K562 (cell line): ENCODE data around the gene B3GNT9. TPM values are rescaled to one million over a fixed set of nuclear protein-coding genes. Genes with fewer than 3 reads are reported as not detected.

Experiments used
- CCNT2 ChIP-seq: IDR thresholded peaks from 2 replicates; pipeline ENCODE4 v1.6.1; 2011; ENCODE audit warnings: borderline replicate concordance, low read depth, mild to moderate bottlenecking, moderate library complexity, mixed read lengths, low read length; ENCODE audit not compliant: insufficient read length; ENCODE audit errors: extremely low read depth
- CREB1 ChIP-seq, 2 experiments: sonication (generic) in 1 of 2; formaldehyde crosslinking in 1 of 2; IDR thresholded peaks; 2 replicates each; pipeline versions ENCODE4 v1.6.1 to v1.8.0; 2012 to 2022; ENCODE audit warnings: inconsistent platforms in 1 of 2, mild to moderate bottlenecking in 1 of 2, missing genetic modification reagents in 1 of 2, moderate library complexity in 1 of 2
- CXXC5 ChIP-seq: fragments of 250-450 bp; sonication (Bioruptor Pico); IDR thresholded peaks from 2 replicates; pipeline ENCODE4 v1.8.0; 2022; ENCODE audit warnings: inconsistent platforms, mild to moderate bottlenecking, moderate library complexity
- ERF ChIP-seq: fragments of 450-650 bp; formaldehyde crosslinking; IDR thresholded peaks from 2 replicates; pipeline ENCODE4 v1.4.0; 2020; ENCODE audit warnings: mild to moderate bottlenecking, mixed read lengths
- FOXJ2 ChIP-seq: fragments of 200-800 bp; sonication (Bioruptor generic); IDR thresholded peaks from 2 replicates; pipeline ENCODE4 v1.6.1; 2016; ENCODE audit warnings: missing genetic modification characterization, missing compliant biosample characterization
- GABPB1 ChIP-seq: sonication (generic); formaldehyde crosslinking; IDR thresholded peaks from 2 replicates; pipeline ENCODE4 v1.8.0; 2022; ENCODE audit warnings: mild to moderate bottlenecking, missing genetic modification reagents
- GTF2F1 ChIP-seq: IDR thresholded peaks from 2 replicates; pipeline ENCODE4 v1.6.1; 2011; ENCODE audit warnings: low read depth, low read length, improper control_type of control experiment
- HDAC6 ChIP-seq: IDR thresholded peaks from 2 replicates; pipeline ENCODE4 v1.6.1; 2012; ENCODE audit warnings: low read depth, mild to moderate bottlenecking, control low read depth, inconsistent platforms, low read length, moderate library complexity
- MYC ChIP-seq, 2 experiments: fragments of 250-450 bp in 1 of 2; sonication (Bioruptor Pico) in 1 of 2; IDR thresholded peaks; 2 replicates each; pipeline versions ENCODE4 v1.5.1 to v1.6.1; 2012 to 2021; ENCODE audit warnings: low read depth in 2 of 2, borderline replicate concordance in 1 of 2, improper control_type of control experiment in 1 of 2, low read length in 1 of 2, mild to moderate bottlenecking in 1 of 2, moderate library complexity in 1 of 2
- NCOA4 ChIP-seq: fragments of 450-650 bp; IDR thresholded peaks from 2 replicates; pipeline ENCODE4 v1.6.1; 2018; ENCODE audit warnings: mild to moderate bottlenecking; ENCODE audit not compliant: partially characterized antibody
- NFYB ChIP-seq: IDR thresholded peaks from 2 replicates; pipeline ENCODE4 v1.6.1; 2011; ENCODE audit warnings: mild to moderate bottlenecking, moderate library complexity; ENCODE audit not compliant: insufficient read length; ENCODE audit errors: extremely low read depth
- POLR2A ChIP-seq: fragments of 450-650 bp; conservative IDR thresholded peaks from 2 replicates; pipeline ENCODE4 v1.6.1; 2016
- POLR2B ChIP-seq: fragments of 450-650 bp; IDR thresholded peaks from 2 replicates; pipeline ENCODE4 v1.6.1; 2018; ENCODE audit warnings: low read depth; ENCODE audit not compliant: partially characterized antibody
- RBFOX2 ChIP-seq: fragments of 200-400 bp; formaldehyde crosslinking; IDR thresholded peaks from 2 replicates; pipeline ENCODE4 v1.6.1; 2017; ENCODE audit warnings: low read depth, mild to moderate bottlenecking, low read length, moderate library complexity
- ZNF124 ChIP-seq: sonication (generic); formaldehyde crosslinking; IDR thresholded peaks from 2 replicates; pipeline ENCODE4 v1.8.1; 2022; ENCODE audit warnings: missing genetic modification reagents
- ZNF175 ChIP-seq: fragments of 200-800 bp; sonication (Bioruptor generic); IDR thresholded peaks from 2 replicates; pipeline ENCODE4 v1.6.1; 2016; ENCODE audit warnings: low read depth, mild to moderate bottlenecking, missing genetic modification characterization, missing compliant biosample characterization
- ZNF668 ChIP-seq: fragments of 250-450 bp; sonication (Bioruptor Pico); IDR thresholded peaks from 2 replicates; pipeline ENCODE4 v1.8.0; 2022; ENCODE audit warnings: mild to moderate bottlenecking, inconsistent platforms
- polyA plus RNA-seq, 8 experiments: library from polyadenylated mRNA; depleted of rRNA in 4 of 8; stranded (reverse) in 5 of 8; unstranded in 3 of 8; fragments of >200 nt; fragmentation: Nextera tagmentation in 2 of 8; fragmentation: Illumina TruSeq in 1 of 8; extraction: Ambion mirVana in 2 of 8; extraction: Trizol in 1 of 8; gene quantifications; 2 replicates each; pipeline versions ENCODE4 v1.2.1 to v1.2.3, GENCODE V29; 2011 to 2014; ENCODE audit warnings: inconsistent platforms in 1 of 8, missing spikeins in 1 of 8
- total RNA-seq, 7 experiments: library from RNA; depleted of rRNA in 6 of 7; stranded (reverse); fragments of >200 nt in 6 of 7; fragmentation: Illumina TruSeq in 2 of 7; extraction: Trizol in 2 of 7; gene quantifications; 2 replicates each; pipeline versions ENCODE4 v1.2.1 to v1.2.3, GENCODE V29; 2011 to 2021; ENCODE audit warnings: low replicate concordance in 1 of 7
- TF ChIP-seq, protein P1 (sequence below): fragments of 150-350 bp; IDR thresholded peaks from 2 replicates; pipeline ENCODE4 v1.6.1; 2014; ENCODE audit warnings: low read depth, mild to moderate bottlenecking, low read length, borderline replicate concordance
- TF ChIP-seq, protein P2 (sequence below): fragments of 250-450 bp; sonication (Bioruptor Pico); IDR thresholded peaks from 2 replicates; pipeline ENCODE4 v1.4.0; 2020; ENCODE audit warnings: mild to moderate bottlenecking
- TF ChIP-seq, protein P3 (sequence below), 2 experiments: IDR thresholded peaks; 2 replicates each; pipeline ENCODE4 v1.6.1; 2011; ENCODE audit warnings: borderline replicate concordance in 1 of 2, control low read depth in 1 of 2, low read depth in 1 of 2, low read length in 1 of 2, mild to moderate bottlenecking in 1 of 2, mixed read lengths in 1 of 2, moderate library complexity in 1 of 2; ENCODE audit not compliant: insufficient read depth in 1 of 2, insufficient read length in 1 of 2, poor library complexity in 1 of 2, severe bottlenecking in 1 of 2; ENCODE audit errors: extremely low read depth in 1 of 2

Gene B3GNT9
- total and polyA plus RNA-seq, 9 of the 15 experiments (the other 6 are each of a cell fraction or from before 2014, with no cell fraction given) = 0.01 to 1.8 (median 1.1) TPM; not detected in 1

DNA sequence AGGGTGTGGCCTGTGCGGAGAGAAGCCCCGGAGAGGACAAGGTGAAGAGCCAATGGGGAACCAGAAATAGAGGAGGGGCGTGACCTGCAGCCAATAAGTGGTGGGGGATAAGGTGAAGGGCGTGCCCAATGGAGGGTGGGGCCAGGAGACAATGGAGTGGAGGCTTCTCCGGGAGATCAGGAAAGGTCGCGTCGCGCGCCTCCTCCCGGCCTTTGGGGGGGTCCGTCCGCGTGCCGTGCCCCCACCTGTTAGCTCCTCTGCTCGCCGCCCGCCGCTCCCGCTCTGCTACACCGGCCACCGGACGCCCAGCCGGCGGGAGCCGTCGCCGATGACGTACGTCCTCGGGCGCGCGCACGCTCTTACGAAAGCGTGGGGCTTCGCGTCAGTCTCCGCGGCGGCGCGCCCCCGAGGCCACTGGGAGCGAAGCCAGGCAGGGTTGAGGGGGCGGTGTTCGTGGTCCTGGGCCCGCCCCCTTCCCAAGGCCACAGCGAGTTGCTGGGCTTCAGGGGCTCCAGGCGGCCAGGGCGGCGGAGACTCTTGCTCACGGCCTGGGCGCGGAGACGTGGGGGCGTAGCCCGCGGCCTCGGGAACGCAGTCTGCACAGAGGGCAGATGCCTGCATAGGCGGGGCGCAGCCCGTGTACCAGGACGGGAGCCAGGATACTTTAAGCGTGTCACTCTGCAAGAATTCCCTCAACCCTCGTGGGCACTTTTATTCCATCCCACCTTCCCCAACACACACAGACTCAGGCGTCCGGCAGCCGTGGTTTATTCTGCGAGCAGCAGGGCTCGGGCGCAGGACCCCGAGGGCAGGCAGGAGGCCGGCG lies 33.0 kb upstream of the B3GNT9 start, which contains the start of gene MATCAP1 (continued):
- TF ChIP-seq, protein P1, sequence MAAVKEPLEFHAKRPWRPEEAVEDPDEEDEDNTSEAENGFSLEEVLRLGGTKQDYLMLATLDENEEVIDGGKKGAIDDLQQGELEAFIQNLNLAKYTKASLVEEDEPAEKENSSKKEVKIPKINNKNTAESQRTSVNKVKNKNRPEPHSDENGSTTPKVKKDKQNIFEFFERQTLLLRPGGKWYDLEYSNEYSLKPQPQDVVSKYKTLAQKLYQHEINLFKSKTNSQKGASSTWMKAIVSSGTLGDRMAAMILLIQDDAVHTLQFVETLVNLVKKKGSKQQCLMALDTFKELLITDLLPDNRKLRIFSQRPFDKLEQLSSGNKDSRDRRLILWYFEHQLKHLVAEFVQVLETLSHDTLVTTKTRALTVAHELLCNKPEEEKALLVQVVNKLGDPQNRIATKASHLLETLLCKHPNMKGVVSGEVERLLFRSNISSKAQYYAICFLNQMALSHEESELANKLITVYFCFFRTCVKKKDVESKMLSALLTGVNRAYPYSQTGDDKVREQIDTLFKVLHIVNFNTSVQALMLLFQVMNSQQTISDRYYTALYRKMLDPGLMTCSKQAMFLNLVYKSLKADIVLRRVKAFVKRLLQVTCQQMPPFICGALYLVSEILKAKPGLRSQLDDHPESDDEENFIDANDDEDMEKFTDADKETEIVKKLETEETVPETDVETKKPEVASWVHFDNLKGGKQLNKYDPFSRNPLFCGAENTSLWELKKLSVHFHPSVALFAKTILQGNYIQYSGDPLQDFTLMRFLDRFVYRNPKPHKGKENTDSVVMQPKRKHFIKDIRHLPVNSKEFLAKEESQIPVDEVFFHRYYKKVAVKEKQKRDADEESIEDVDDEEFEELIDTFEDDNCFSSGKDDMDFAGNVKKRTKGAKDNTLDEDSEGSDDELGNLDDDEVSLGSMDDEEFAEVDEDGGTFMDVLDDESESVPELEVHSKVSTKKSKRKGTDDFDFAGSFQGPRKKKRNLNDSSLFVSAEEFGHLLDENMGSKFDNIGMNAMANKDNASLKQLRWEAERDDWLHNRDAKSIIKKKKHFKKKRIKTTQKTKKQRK = peak; percentile 15; the same call in 1 of the 2 replicates
- peak; percentile 95 for TF ChIP-seq CREB1 (IDR thresholded peaks at IDR 0.05)
- peak; percentile 95 for TF ChIP-seq CREB1 (CRISPR knock-in tag; IDR thresholded peaks at IDR 0.05)
- TF ChIP-seq CXXC5 (CRISPR knock-in tag) = peak; percentile 87
- TF ChIP-seq CCNT2 = peak; percentile 57
- TF ChIP-seq RBFOX2 = peak; percentile 74
- no peak for TF ChIP-seq ZNF124
- 0 out of 2 replicates have a peak, but pooled peaks have one; percentile 10 for TF ChIP-seq ERF (CRISPR knock-in tag)
- TF ChIP-seq ZNF668 (CRISPR knock-in tag) = no peak
- TF ChIP-seq, protein P2, sequence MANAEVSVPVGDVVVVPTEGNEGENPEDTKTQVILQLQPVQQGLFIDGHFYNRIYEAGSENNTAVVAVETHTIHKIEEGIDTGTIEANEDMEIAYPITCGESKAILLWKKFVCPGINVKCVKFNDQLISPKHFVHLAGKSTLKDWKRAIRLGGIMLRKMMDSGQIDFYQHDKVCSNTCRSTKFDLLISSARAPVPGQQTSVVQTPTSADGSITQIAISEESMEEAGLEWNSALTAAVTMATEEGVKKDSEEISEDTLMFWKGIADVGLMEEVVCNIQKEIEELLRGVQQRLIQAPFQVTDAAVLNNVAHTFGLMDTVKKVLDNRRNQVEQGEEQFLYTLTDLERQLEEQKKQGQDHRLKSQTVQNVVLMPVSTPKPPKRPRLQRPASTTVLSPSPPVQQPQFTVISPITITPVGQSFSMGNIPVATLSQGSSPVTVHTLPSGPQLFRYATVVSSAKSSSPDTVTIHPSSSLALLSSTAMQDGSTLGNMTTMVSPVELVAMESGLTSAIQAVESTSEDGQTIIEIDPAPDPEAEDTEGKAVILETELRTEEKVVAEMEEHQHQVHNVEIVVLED (CRISPR knock-in tag) = peak; percentile 96
- peak; percentile 59; the same call in 1 of the 2 replicates for TF ChIP-seq GABPB1 (CRISPR knock-in tag)
- 0 out of 2 replicates have a peak, but pooled peaks have one; percentile 50 for TF ChIP-seq FOXJ2 (tag)
- peak; percentile 94 for TF ChIP-seq NFYB
- no peak for TF ChIP-seq NCOA4
- TF ChIP-seq, protein P3, sequence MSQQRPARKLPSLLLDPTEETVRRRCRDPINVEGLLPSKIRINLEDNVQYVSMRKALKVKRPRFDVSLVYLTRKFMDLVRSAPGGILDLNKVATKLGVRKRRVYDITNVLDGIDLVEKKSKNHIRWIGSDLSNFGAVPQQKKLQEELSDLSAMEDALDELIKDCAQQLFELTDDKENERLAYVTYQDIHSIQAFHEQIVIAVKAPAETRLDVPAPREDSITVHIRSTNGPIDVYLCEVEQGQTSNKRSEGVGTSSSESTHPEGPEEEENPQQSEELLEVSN (IDR thresholded peaks at IDR 0.05; ENCODE audit: borderline replicate concordance in 1 of 2, extremely low read depth in 1 of 2, insufficient read depth in 1 of 2, insufficient read length in 1 of 2, low read depth in 1 of 2, low read length in 1 of 2, poor library complexity in 1 of 2, severe bottlenecking in 1 of 2) = peak in 1 of 2 experiments; percentile 61
- TF ChIP-seq POLR2A = peak; percentile 88
- TF ChIP-seq ZNF175 (CRISPR knock-in tag) = 0 out of 2 replicates have a peak, but pooled peaks have one; percentile 45
- no peak for TF ChIP-seq HDAC6
- peak; percentile 74 for TF ChIP-seq POLR2B
- peak; percentile 55; the same call in 1 of the 2 replicates for TF ChIP-seq MYC (IDR thresholded peaks at IDR 0.05; ENCODE audit: low read depth, low read length)
- TF ChIP-seq MYC (CRISPR knock-in tag; IDR thresholded peaks at IDR 0.05; ENCODE audit: borderline replicate concordance, low read depth) = no peak
- TF ChIP-seq GTF2F1 = no peak
